Ishikawa (cell line): ENCODE results near the gene WNT11.

Source experiments
- CEBPB ChIP-seq: IDR thresholded peaks from 2 replicates; pipeline ENCODE4 v1.6.1; 2012
- CREB1 ChIP-seq: IDR thresholded peaks from 2 replicates; pipeline ENCODE4 v1.6.1; 2012; ENCODE audit warnings: low read depth
- EGR1 ChIP-seq: IDR thresholded peaks from 2 replicates; pipeline ENCODE4 v1.6.1; 2012
- EP300 ChIP-seq: IDR thresholded peaks from 2 replicates; pipeline ENCODE4 v1.6.1; 2012; ENCODE audit warnings: borderline replicate concordance
- FOXM1 ChIP-seq: IDR thresholded peaks from 2 replicates; pipeline ENCODE4 v1.6.1; 2012; ENCODE audit warnings: low read depth, borderline replicate concordance
- MAX ChIP-seq: IDR thresholded peaks from 2 replicates; pipeline ENCODE4 v1.6.1; 2012
- NFIC ChIP-seq: IDR thresholded peaks from 2 replicates; pipeline ENCODE4 v1.6.1; 2012
- RAD21 ChIP-seq: IDR thresholded peaks from 2 replicates; pipeline ENCODE4 v1.6.1; 2012; ENCODE audit warnings: low read depth
- REST ChIP-seq: IDR thresholded peaks from 2 replicates; pipeline ENCODE4 v1.6.1; 2012; ENCODE audit warnings: low read depth, mild to moderate bottlenecking
- TAF1 ChIP-seq: IDR thresholded peaks from 2 replicates; pipeline ENCODE4 v1.6.1; 2012; ENCODE audit warnings: low read depth, mild to moderate bottlenecking
- TCF12 ChIP-seq: IDR thresholded peaks from 2 replicates; pipeline ENCODE4 v1.6.1; 2012; ENCODE audit warnings: low read depth
- TEAD4 ChIP-seq: IDR thresholded peaks from 2 replicates; pipeline ENCODE4 v1.6.1; 2012
- USF1 ChIP-seq: IDR thresholded peaks from 2 replicates; pipeline ENCODE4 v1.6.1; 2012
- YY1 ChIP-seq: IDR thresholded peaks from 2 replicates; pipeline ENCODE4 v1.6.1; 2012; ENCODE audit warnings: low read depth
- ZBTB7A ChIP-seq: IDR thresholded peaks from 2 replicates; pipeline ENCODE4 v1.6.1; 2012; ENCODE audit warnings: low read depth

Gene WNT11

GRCh38 chr11:76207642-76208401 is 1.5 kb upstream of the WNT11 start:
- TF ChIP-seq YY1 (no peak), FOXM1 (0 out of 2 replicates have a peak, but pooled peaks have one; percentile 23), MAX (peak; percentile 66), TAF1 (no peak), NFIC (no peak), EP300 (peak; percentile 29; the same call in 1 of the 2 replicates), USF1 (no peak), RAD21 (peak; percentile 84)

GRCh38 chr11:76206077-76206326 is 300 bp downstream of the WNT11 start:
- TF ChIP-seq FOXM1 (no peak), TAF1 (no peak), ZBTB7A (no peak), TCF12 (no peak), USF1 (no peak)

GRCh38 chr11:76205252-76206076 is 838 bp downstream of the WNT11 start:
- TF ChIP-seq TAF1 (no peak), ZBTB7A (no peak), MAX (no peak), USF1 (no peak), RAD21 (no peak), FOXM1 (no peak), TEAD4 (no peak), REST (no peak), CREB1 (no peak), NFIC (no peak), YY1 (no peak), CEBPB (no peak), TCF12 (no peak), EGR1 (no peak), EP300 (no peak)

- TF ChIP-seq USF1 (no peak), NFIC (no peak), REST (no peak), EGR1 (no peak), FOXM1 (no peak), CEBPB (no peak), EP300 (no peak), ZBTB7A (no peak), RAD21 (no peak), YY1 (no peak), TCF12 (no peak), TAF1 (no peak), TEAD4 (no peak), MAX (no peak), CREB1 (no peak)
Measured at GRCh38 chr11:76203937-76204336, 2.4 kb downstream of the WNT11 start.
